HS-27A (cell line): ENCODE data around the gene ADNP.
A peak's percentile ranks its signal among the peaks of the same experiment; 100 is the strongest.

Source experiments
- DNase-seq: peaks from one replicate; pipeline ENCODE4 v3.0.0-alpha.2; 2012; ENCODE audit warnings: low read depth, missing footprints

The ADNP gene

GRCh38 chr20:50932016-50932485 is 814 bp upstream of the ADNP start:
- no peak for DNase-seq

- DNase-seq, result no peak
Observed at GRCh38 chr20:50930976-50931305, 296 bp downstream of the ADNP start.

- no peak for DNase-seq
Observed at GRCh38 chr20:50930139-50930975, 880 bp downstream of the ADNP start.

GRCh38 chr20:50929299-50930138 is 1.7 kb downstream of the ADNP start:
- peak; percentile 94 for DNase-seq

GRCh38 chr20:50928469-50928868 is 2.8 kb downstream of the ADNP start:
- DNase-seq, result no peak

GRCh38 chr20:50926530-50926929 is 4.7 kb downstream of the ADNP start:
- no peak for DNase-seq

GRCh38 chr20:50924261-50924920 is 6.8 kb downstream of the ADNP start:
- DNase-seq, result no peak

GRCh38 chr20:50921803-50922501 is 9.3 kb downstream of the ADNP start:
- no peak for DNase-seq

GRCh38 chr20:50920997-50921396 is 10.2 kb downstream of the ADNP start:
- DNase-seq, result no peak

- DNase-seq, result no peak
Observed at GRCh38 chr20:50919567-50919966, 11.7 kb downstream of the ADNP start.

GRCh38 chr20:50918403-50918802 is 12.8 kb downstream of the ADNP start:
- no peak for DNase-seq

GRCh38 chr20:50916934-50917333 is 14.3 kb downstream of the ADNP start:
- no peak for DNase-seq

GRCh38 chr20:50916257-50916656 is 15.0 kb downstream of the ADNP start:
- DNase-seq, result no peak

GRCh38 chr20:50915424-50915823 is 15.8 kb downstream of the ADNP start:
- DNase-seq, result no peak

- peak; percentile 34 for DNase-seq
Observed at GRCh38 chr20:50913690-50914375, 17.4 kb downstream of the ADNP start.

- DNase-seq, result no peak
Observed at GRCh38 chr20:50911716-50912115, 19.5 kb downstream of the ADNP start.

- no peak for DNase-seq
Observed at GRCh38 chr20:50911030-50911429, 20.2 kb downstream of the ADNP start.

- no peak for DNase-seq
Observed at GRCh38 chr20:50909413-50909812, 21.8 kb downstream of the ADNP start.

- no peak for DNase-seq
Observed at GRCh38 chr20:50904067-50904570, 27.1 kb downstream of the ADNP start.

- no peak for DNase-seq
Observed at GRCh38 chr20:50903353-50904051, 27.7 kb downstream of the ADNP start.

- DNase-seq, result no peak
Observed at GRCh38 chr20:50901301-50901700, 29.9 kb downstream of the ADNP start.
